22Rv1 (cell line): ENCODE results near the gene SLC25A40.
"Not testable (repeated sequence)": the region's sequence is repeated elsewhere in the genome, so short reads cannot be mapped to it uniquely, and the experiment has no call there.

Experiments
- ZFX ChIP-seq: fragments of 450-650 bp; IDR thresholded peaks from 2 replicates; pipeline ENCODE4 v1.6.1; 2017; ENCODE audit warnings: antibody characterized with exemption, borderline replicate concordance
- TF ChIP-seq, protein P1 (sequence below): fragments of 450-650 bp; IDR thresholded peaks from 2 replicates; pipeline ENCODE4 v1.5.1; 2017; ENCODE audit warnings: mild to moderate bottlenecking

GRCh38 chr7:87866533-87866932 is 9.6 kb downstream of the SLC25A40 start:
- TF ChIP-seq, protein P1, sequence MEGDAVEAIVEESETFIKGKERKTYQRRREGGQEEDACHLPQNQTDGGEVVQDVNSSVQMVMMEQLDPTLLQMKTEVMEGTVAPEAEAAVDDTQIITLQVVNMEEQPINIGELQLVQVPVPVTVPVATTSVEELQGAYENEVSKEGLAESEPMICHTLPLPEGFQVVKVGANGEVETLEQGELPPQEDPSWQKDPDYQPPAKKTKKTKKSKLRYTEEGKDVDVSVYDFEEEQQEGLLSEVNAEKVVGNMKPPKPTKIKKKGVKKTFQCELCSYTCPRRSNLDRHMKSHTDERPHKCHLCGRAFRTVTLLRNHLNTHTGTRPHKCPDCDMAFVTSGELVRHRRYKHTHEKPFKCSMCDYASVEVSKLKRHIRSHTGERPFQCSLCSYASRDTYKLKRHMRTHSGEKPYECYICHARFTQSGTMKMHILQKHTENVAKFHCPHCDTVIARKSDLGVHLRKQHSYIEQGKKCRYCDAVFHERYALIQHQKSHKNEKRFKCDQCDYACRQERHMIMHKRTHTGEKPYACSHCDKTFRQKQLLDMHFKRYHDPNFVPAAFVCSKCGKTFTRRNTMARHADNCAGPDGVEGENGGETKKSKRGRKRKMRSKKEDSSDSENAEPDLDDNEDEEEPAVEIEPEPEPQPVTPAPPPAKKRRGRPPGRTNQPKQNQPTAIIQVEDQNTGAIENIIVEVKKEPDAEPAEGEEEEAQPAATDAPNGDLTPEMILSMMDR: not testable (repeated sequence)
- not testable (repeated sequence) for TF ChIP-seq ZFX
